ENCODE data around the gene COL11A2.
A peak's percentile ranks its signal among the peaks of the same experiment; 100 is the strongest.

Gene COL11A2

DNA sequence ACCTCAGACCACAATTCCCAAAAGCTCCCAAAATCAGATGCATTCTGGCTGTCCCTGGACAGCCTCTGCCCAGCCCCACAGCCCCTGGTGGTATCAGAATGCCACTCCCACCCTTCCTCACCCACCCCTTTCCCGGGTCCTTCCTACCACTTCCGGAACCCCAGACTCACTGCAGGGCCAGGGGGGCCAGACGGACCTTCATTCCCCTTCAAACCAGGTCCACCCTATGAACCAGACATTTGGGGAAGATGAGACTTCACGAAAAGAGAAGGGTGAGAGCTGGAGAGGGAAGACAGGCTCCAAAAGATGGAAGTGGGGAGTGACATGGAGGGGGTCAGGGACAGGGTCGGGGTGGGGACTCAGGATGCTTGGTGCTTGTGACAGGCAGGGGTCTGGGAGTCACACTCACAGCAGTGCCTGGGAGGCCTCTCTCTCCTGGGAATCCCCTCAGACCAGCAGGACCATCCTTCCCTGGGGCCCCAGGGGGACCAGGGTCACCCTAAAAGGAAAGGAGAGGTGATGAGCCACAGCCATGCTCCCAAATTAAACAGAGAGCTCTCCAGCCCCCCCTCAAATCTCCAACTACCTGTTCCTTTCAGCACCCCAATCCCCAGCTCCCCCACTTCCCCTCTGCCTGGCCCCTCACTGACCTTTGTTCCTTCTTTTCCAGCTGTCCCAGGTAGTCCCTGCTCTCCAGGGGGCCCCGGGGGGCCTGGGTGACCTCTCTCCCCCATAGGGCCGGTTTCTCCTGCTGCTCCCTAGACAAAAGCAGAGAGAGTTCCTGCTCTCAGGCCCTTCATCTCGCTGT, 20.2 kb downstream of the COL11A2 start:
- DNase-seq (ENCODE audit: low read depth in 2 of 2): no peak

DNA sequence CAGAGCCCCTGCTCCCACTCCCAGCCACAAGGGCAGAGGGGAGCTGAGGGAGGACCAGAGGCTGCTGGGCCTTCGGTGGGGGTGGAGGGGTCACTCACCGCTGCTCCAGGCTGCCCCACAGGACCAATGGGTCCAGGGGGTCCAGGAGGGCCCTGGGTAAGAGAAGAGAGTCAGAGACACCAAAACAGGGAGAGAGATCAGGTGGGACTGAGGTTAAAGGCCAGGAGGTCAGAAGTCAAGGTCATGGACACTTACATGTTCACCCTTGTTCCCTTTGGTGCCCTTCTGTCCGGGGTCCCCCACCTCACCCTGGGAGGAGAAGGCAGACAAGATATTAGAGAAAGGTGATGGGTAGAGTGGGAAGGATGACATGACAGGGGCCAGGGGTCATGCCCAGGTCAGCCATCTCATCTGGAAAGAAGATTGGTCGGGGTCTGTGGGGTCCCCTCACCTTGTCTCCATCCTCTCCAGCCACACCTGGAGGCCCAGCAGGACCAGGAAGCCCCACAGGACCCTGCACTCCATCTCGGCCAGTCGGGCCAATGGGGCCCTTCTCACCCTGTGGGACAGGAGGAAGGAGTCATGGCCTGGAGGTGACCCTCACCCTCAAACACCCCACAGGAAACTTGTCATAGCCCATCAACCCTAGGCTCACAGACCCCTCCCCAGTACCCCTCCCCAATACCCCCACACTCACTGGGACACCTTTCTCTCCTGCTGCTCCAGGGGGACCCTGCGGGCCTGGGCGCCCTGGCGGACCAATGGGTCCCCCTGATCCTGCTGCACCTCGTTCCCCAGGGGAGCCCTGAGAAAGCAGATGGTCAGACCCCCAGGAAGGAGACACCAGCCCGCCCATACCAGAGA, 21.0 kb downstream of the COL11A2 start:
- DNase-seq (ENCODE audit: low read depth in 2 of 2): no peak

DNA sequence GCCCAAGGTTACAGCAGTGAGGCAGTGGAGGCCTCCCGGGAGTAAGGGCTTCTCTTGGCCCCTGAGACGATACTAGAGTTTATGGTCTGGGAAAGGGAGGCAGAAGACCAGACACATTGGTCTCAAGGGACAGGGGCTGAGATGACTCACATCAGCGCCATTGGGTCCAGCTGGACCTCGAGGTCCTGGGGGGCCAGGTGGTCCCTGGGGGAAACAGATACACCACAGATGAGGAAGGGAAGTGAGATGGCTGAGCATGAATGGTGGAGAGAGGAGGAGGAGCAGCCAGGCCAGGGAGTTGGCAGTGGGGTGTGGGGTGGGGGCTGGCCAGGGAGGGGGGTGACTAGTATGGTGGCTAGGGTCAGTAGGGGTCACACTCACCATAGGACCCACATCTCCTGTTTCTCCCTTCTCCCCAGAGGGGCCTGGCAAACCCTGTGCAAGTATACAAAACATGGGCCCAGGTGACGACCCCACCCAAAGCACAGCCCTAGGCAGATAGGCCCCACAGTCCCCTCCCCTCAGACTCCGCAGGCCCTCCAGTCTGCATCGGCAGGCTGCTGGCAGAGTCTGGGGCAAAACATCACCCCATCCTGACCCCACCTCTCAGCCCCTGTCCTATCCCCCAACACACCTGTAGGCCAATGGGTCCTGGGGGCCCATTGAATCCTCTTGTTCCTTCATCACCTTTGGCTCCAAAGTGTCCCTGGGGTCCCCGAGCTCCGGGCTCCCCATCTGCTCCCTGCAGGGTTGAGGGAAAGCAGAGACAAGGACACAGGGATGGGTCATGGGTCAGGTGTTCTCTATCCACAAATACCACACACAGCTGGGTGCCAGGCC, 21.9 kb downstream of the COL11A2 start:
- no peak for DNase-seq (ENCODE audit: low read depth in 2 of 2)

DNA sequence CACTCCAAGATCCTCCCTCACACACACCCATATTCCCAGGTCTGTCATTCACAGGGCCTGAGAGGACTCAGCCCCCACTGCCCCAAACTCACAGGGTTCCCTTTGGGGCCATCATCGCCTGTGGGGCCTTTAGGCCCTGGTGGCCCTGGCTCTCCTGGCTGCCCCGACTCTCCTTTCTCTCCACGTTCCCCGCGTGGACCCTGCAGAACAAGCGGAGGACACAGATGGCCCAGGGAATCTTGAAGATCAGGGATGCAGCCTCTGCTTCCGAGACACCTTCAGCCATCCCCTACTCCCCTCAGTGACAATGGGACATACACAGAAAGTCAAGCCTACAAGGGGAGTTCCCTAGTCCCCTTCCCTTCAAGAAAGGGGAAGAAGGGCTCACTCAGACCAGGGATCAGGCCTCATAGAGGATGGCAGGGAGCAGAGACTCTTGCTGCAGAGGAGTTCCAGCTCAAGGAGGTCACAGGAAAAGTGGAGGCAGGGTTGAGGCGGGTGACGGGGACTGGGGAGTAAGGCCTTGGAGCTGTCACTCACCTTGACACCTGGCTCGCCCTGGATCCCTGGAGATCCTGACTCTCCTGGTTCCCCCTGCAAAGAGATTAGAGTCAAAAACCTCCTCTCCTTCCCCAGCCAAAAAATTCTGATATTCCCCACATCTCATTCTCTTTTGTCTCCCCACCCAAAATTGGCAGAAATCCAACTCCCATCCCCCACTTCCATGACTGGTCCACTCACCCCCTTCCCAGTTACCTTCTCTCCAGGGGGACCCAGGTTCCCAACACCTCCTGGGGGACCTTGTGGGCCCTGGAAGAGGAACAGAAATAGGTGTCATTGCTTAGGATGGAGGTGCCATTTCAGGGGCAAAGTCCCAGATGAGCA, 22.7 kb downstream of the COL11A2 start:
- no peak for DNase-seq (ENCODE audit: low read depth in 2 of 2)

DNA sequence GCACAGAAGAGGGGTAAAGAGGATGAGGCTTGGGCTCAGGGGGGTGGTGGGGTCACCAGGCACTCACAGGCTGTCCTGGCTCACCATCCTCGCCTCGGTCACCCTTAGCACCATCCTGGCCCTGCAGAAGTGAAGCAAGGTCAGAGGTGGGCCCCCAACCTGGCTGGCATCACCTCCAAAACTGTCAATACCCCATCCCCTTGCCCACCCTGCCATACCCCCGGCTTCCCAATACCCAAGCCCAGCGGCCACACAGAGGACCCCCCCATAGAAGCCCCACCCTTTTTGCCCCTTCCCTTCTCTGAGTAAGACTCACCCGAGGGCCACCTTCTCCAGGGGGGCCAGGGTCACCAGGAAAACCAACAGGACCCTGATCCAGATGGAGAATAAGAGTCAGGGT, 23.6 kb downstream of the COL11A2 start:
- no peak for DNase-seq (ENCODE audit: low read depth in 2 of 2)

DNA sequence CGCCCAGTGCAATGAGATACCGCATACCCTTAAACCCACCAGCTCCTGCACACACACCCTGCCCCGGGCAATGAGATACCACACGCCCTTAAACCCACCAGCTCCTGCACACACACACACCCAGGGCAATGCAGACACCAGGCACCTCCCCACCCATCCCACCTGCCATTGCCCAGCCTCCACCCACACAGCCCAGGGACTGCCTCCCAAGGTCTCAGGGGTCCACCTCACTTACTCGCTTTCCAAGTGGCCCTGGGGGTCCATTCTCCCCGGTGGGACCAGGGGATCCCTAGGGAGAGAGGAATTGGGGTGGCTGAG, 24.0 kb downstream of the COL11A2 start:
- DNase-seq (ENCODE audit: low read depth in 2 of 2): no peak

DNA sequence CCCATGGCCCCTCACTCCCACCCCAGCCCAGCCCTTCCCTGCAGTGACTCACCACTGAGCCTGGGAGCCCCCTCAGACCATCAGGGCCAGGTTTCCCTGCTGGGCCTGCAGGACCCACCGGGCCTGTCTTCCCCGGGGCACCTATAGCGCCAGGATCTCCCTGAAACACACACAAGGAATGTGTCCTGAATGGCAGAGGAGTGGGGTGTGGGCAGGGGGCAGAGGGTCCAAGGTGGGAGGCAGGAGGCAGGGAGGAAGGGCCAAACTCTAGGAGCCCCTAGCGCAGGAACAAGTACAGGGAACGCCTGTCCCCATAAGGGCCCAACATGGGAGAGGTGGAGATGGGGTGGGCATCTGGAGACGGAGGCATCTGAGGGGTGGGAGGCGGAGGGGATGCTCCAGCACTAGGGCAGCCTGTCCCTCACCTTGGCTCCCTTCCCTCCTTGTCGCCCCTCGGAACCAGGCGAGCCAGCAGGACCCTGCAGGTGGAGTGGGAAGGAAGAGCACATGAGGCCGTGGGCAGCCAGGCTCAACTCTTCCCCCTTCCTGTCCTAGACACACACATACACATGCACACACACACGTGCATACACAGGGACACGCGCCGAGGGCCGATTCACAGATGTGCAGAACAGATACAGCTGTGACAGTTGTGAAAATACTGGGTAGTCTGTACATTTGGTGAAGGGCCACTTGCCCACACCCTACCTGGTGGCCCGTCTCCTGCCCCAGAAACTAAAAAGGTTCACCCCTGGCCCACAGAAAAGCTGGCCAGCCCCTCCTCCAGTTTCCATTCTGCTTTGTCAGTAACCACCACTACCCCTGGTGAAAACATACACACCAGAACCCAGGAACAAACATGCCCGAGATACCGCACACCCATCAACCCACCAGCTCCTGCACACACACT, 24.6 kb downstream of the COL11A2 start:
- DNase-seq (ENCODE audit: low read depth in 2 of 2): no peak

DNA sequence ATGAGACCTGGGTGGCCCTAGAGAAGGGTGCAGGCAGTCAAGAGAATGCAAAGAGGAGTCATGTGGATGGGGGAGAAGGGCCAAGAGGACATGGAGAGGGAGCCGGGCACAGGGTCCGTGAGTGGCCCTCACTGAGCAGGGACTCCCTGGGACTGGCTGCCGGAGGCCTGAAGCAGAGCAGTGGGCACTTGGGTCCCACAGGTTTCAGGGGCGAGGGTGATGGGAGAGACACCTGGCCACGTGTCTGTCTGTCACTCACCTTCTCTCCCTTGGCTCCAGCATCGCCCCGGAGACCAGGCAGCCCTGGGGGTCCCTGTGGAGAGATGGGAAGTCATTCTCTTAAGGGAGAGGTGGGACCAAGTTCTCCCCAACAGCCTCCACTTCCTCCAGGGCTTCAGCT, 25.5 kb downstream of the COL11A2 start:
- no peak for DNase-seq (ENCODE audit: low read depth in 2 of 2)

DNA sequence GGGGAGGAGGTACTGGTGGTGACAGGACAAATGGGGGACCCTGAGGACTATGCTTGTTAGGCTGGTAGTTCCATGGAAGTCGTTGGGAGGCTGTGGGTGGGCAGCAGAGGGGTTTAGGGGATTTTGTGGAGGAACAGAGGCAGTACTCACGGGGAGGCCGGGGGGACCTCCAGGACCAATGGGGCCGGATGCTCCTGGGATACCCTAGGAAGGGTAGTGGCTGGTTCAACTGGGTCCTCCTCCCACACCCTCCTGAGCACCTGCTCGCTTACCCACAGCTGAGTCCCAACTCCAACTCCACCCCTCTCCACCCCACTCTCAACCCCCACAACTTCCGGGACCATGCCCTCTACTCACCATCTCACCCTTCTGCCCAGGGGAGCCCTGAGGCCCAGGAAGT, 25.9 kb downstream of the COL11A2 start:
- DNase-seq (ENCODE audit: low read depth in 2 of 2): no peak

DNA sequence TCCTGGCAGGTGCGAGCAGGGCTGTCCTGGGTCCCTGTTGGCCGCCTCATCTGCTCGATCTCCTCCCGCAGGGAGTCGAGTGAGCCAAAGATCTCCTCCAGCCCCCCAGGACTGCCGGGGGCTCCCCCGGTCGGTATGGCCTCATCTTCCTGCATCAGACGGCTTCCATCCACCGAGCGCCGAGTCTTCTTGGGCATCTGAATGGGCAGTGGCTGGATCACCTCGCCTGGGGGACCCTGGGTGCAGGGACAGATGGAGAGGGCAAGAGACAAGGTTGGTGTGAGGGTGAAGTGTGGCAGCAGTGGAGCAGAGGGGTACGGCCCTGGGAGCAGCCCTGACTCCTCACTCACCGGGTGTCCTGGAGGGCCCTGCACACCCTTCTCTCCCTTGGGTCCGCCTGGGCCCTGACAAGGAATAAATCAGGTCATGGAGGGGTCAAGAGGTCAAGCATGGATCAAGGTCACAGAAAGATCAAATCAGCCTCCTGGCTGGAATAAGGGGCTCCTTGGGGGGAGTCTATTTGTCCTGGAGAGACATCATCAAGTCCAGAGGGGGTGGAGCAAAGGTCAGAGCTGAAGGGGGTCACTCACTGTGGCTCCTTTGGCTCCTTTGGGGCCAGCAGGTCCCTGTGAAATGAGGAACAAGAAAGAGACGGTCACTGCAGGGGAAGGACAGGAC, 26.5 kb downstream of the COL11A2 start:
- DNase-seq (ENCODE audit: low read depth in 2 of 2): no peak

DNA sequence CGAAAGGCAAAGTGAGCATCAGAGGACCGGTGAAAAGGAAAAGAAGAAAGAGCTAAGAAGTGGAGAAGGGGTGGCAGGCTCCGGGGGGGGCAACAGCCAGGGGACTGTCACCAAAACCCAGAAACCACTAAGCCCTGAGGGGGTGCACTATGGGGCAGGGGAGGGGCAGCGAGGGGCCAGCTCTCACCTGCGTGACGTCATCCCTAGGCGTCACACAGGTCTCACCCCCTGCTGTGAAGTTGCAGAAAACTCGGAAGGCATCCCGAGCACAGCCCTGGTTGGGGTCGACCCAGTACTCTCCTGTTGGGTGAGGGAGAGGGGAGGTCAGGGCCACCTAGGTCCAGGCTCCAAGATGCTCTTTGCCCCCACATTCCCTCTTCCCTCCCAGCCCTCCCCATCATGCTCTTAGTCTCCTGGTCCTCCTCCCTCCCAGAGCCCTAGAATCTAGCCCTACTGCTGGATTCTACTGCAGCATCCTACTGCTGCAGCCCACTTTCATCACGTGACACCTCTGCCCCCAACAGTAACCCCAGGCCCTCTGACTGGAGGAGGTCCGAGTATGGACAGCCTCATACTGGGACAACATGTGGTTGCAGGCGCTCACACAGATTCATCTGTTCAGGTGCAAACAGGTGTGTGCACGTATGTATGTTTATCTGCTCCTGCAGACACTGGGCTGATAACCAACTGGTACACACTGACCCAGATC, 27.4 kb downstream of the COL11A2 start:
- DNase-seq (ENCODE audit: low read depth in 2 of 2): no peak

DNA sequence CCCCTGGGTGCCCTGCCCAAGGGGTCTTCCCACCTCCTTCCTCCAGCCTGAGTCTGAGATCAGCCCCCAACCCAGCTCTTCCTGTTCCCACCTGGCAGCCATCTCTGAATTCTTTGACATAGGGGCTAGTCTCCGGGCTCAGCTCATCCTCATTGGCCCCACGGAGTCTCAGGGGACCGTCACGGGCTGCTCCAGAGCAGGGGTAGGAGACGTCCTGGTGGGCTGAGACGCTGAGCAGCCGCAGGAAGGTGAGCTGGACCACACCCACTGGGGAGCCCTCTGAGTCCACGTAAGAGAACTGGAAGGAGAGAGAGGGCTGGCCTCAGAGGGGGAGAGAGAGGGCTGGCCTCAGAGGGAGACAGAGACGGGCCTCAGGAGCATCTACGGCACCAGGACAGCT, 28.1 kb downstream of the COL11A2 start:
- DNase-seq (ENCODE audit: low read depth in 2 of 2): no peak

DNA sequence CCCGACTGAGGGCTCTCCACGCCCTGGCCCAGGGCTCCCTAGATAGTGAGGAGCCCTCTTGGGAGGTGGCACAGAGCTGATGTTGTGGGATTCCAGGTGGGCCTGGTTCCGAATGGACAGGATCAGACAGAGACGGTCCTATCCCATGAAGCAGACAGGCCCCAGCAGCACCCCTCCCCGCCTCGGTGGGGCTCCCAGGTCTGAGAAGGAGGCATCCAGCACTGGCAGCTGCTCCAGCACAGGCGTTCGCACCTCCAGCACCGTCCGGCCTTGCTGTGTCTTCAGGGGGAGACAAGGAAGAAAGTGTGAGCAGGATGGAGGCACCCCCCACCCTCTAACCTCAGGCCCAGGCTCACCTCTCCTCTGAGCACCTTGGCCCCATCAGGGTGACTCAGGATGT, 28.7 kb downstream of the COL11A2 start:
- DNase-seq (ENCODE audit: low read depth in 2 of 2): no peak

DNA sequence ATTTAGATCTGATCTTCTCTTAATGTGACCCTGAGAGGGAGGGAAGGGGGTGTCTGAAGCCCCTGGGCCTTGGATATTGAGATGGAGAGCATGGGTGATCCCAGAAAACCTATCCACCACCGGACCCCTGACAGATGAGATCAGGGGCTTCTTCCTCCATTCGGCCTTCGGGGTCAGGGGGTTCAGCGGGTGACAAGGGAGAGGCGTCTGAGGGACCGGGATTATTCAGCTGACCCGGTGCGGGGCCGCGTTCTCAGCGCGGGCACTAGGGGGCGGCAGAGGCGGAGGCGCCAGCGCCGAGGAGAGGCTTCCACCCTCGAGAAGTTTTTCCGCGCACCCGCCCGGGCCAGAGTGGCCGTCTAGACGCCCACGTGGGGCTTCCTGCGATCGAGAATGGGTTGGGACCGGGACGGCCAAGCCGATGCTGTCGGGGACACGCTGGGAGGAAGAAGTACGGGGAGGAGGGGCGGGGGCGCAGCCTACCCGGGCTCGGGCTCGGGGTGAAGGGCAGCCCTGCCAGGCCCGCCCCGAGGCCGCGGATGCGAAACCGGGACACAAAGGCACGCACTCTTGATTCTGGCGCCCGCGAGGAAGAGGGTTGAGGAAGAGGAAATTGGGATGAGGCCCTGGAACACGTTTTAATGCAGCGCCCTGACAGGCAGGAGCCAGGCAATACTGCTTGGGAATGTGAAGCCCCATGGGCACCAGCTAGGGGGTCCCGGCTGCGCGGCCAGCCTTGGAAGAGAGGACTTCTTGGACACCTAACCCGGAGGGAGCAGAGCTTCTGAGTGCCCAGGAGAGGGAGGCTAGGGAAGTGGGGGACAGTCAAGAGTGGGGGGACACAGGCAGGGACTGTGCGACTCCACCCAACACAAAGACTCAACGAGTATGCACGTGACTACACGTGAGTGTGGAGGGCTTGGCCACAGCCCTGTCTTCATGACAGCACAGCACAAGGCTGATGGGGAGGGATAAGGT, 30.6 kb downstream of the COL11A2 start:
- DNase-seq (ENCODE audit: low read depth in 2 of 2): peak; percentile 62 to 80

DNA sequence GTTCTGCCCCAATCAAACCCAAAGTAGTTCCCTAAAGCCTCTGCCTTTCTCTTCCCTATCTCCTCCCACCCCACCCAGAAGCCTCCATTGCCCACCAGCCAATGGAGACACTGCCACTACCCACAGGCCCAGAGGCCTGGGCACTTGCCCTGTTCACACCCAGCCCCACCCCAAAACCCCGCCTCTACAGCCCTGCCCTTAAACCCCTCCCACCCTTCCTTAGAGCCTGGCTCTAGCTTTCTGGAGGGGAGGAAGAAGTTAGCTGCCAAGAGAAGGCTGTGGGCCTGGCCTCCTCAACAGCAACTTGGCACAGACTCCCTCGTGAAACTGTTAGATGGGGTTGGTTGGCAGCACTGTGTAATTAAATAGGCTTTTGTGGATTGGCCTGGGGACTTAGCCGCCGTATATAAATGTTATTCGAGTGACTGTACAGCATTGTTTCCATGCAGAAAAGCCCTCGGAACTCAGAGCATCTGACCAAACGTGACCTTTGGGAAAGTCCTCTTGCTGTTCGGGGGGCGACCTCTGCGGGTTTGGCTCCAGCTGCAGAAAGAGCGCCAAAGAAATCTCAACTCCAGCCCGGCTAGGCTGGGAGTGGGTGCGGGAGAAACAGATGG, 31.4 kb downstream of the COL11A2 start:
- DNase-seq (ENCODE audit: low read depth in 2 of 2): no peak

DNA sequence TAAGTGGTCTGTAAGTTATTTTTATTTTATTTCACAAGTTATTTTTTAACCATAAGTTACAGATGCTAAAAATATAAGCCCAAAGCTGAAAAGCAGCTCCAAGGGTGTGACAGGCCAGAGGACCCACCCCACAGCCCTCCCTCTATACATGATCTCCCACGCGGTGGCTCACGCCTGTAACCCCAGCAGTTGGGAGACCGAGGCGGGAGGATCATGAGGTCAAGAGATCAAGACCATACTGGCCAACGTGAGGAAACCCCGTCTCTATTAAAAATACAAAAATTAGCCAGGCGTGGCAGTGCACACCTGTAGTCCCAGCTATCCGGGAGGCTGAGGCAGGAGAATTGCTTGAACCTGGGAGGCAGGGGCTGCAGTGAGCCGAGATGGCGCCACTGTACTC, 32.2 kb downstream of the COL11A2 start:
- DNase-seq (ENCODE audit: low read depth in 2 of 2): no peak

DNA sequence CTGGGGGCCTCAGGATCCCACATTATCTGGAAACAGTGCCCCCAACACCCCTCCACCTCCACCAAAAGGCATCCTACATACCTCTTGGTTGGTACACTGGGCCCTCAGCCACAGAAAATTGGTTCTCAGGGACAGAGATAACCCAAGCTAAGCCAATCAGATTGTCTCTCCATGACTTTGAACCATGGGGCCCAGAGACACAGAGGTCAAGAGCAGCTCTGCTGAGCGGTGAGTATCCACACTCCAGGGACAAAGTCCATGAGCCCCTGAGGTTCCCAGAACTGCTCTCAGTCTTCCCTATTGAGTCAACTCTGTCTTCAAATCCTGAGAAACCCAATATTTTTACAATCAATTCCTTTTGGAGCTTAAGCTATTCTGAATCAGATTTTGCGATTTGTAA, 35.3 kb downstream of the COL11A2 start:
- DNase-seq (ENCODE audit: low read depth in 2 of 2): no peak
